ENCODE measurements around the gene YIPF2.

DNA sequence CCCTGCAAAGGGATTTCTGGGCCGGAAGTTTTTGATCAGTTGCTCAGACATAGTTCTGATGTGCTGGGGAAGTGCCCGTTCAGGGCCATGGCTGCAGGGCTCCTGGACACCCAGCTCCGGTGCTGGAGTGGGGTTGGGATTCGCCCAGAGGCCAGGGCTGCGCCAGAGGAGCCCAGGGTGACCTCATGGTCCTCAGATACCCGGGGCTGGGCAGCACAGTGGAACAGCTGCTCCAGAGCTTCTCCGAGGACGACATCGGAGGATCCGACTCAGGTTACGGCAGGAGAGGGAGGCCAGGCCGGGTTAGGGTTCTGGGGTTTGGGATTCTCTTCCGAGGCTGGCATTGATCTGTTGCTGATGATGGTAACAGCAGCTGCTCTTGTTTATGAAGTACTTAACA is 36.2 kb downstream of the YIPF2 start:
- TF ChIP-seq, protein P1, sequence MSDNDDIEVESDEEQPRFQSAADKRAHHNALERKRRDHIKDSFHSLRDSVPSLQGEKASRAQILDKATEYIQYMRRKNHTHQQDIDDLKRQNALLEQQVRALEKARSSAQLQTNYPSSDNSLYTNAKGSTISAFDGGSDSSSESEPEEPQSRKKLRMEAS (IDR thresholded peaks at IDR 0.05), result no peak
- TF ChIP-seq, protein P2, sequence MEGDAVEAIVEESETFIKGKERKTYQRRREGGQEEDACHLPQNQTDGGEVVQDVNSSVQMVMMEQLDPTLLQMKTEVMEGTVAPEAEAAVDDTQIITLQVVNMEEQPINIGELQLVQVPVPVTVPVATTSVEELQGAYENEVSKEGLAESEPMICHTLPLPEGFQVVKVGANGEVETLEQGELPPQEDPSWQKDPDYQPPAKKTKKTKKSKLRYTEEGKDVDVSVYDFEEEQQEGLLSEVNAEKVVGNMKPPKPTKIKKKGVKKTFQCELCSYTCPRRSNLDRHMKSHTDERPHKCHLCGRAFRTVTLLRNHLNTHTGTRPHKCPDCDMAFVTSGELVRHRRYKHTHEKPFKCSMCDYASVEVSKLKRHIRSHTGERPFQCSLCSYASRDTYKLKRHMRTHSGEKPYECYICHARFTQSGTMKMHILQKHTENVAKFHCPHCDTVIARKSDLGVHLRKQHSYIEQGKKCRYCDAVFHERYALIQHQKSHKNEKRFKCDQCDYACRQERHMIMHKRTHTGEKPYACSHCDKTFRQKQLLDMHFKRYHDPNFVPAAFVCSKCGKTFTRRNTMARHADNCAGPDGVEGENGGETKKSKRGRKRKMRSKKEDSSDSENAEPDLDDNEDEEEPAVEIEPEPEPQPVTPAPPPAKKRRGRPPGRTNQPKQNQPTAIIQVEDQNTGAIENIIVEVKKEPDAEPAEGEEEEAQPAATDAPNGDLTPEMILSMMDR (IDR thresholded peaks at IDR 0.05), result no peak
- TF ChIP-seq BHLHE40 (IDR thresholded peaks at IDR 0.05; ENCODE audit: low read depth, low read length) (no peak), RCOR1 (IDR thresholded peaks at IDR 0.05; ENCODE audit: low read depth, low read length) (no peak), CBX2 (IDR thresholded peaks at IDR 0.05; ENCODE audit: borderline replicate concordance, low read depth) (no peak)
- TF ChIP-seq, protein P3, sequence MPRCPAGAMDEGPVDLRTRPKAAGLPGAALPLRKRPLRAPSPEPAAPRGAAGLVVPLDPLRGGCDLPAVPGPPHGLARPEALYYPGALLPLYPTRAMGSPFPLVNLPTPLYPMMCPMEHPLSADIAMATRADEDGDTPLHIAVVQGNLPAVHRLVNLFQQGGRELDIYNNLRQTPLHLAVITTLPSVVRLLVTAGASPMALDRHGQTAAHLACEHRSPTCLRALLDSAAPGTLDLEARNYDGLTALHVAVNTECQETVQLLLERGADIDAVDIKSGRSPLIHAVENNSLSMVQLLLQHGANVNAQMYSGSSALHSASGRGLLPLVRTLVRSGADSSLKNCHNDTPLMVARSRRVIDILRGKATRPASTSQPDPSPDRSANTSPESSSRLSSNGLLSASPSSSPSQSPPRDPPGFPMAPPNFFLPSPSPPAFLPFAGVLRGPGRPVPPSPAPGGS (IDR thresholded peaks at IDR 0.05), result no peak

Measured in A549 (cell line).